IPS-18c (cell line): Measurements from ENCODE around the gene VPS37B.
"Not testable (repeated sequence)": the region's sequence is repeated elsewhere in the genome, so short reads cannot be mapped to it uniquely, and the experiment has no call there.

ENCODE experiments used
- H3K4me3 ChIP-seq: 2 replicates; pipeline ENCODE4 v1.7.0; 2013; ENCODE audit warnings: low read depth, mild to moderate bottlenecking, low read length, moderate library complexity; ENCODE audit not compliant: insufficient read depth
- H3K9me3 ChIP-seq: one replicate; pipeline ENCODE4 v1.6.1; 2013; ENCODE audit warnings: mild to moderate bottlenecking, low read length, moderate library complexity; ENCODE audit not compliant: control insufficient read depth, insufficient read depth

The VPS37B gene

DNA sequence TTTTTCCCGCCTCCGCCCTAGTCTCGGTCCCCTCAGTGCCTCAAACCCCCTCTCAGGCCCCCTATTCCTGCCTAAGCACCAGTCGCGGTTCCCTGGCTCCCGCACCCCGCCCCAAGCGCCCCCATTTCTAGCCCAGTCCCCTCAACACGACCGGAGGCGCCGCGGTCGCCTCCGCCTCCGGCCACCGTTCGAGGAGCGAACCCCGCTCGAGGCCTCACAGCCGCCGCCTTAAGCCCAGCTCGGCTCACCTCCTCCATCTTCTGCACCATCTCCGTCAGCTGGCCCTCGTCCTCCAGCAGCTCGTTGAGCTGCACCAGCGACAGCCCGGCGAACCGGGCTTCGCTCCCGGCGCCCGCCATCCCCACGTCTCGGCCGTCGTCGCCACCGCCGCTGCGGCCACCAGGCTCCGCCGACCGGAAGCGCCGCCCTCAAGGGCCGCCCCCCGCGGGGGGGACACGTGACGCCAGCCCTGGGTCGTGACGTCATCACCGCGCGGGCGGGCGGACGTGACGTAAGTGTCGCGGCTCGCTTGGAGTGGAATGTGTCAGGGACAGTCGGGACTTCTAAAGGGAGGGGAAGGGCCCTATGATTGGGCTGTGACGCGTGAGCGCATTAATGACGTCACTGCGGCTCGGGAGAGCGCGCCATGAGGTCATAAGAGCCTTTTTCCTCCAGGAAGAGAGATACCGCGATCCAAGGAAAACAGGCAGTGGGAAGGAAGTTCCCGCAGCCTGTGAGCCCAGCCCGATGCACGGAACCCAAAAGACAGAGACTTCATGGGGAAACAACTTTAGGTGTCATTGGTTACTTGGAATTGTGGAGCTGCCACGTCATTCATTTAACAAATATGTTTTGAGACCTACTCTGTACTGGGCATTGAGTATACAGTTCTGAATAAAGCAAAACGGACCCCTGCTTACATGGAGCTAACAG is at the start of gene VPS37B:
Gene VPS37B, minus strand, starts transcription at position 421 of the 933 bp plus-strand sequence. Its CDS starts 62 bp downstream, at position 359.
- Histone ChIP-seq H3K4me3 (peak within 1 kb of the TSS; percentile 94), H3K9me3 (peaks cover 3% of the 10 kb centered on the region)

GRCh38 chr12:122944605-122945592 is 49.0 kb upstream of the VPS37B start:
- Histone ChIP-seq H3K4me3 (no peak overlapping the region), H3K9me3 (no peaks in the 10 kb centered on the region)

DNA sequence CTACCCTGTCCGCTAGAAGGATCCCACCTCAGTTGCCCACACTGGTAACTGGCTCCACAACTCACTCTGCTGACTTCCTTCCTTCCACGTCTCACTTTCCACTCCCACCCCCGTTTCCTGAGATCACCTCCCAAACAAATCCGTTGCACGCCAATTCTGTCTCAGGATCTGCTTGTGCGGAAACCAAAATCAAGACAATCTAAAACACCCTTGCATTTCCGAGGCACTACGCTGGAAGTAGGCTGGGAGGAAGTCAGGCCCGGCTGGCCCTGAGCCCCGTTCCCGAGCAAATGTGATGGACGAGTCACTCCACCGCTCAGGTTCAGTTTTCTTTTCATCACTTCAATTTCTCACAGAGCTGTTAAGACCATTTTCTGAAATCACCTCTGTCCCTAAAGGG is 47.3 kb upstream of the VPS37B start:
- Histone ChIP-seq H3K4me3 (no peak overlapping the region), H3K9me3 (no peaks in the 10 kb centered on the region)

- no peak overlapping the region for H3K4me3 ChIP-seq
- H3K9me3 ChIP-seq, result no peaks in the 10 kb centered on the region
These were observed 46.7 kb upstream of the VPS37B start for GRCh38 chr12:122942637-122943036.

- H3K9me3 ChIP-seq, H3K4me3 ChIP-seq: not testable (repeated sequence)
These were observed 45.4 kb upstream of the VPS37B start for GRCh38 chr12:122941351-122941750.

DNA sequence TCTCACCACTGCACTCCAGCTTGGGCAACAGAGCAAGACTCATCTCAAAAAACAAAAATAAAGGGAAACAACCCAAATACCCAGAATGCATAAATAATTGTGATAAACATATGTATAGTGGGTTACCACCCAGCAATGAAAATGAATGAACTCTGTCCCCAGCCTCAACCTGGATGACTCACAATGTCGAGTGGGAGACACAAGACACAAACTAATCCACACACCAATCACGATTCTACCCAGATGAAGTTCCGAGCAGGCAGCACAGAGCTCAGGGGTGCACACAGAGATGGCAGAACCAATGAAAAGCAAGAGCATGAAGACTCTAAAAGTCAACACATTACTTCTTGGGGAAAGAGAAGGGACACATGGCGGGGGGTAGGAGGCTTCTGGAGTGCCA is 43.2 kb upstream of the VPS37B start:
- Histone ChIP-seq H3K4me3 (no peak overlapping the region), H3K9me3 (no peaks in the 10 kb centered on the region)

DNA sequence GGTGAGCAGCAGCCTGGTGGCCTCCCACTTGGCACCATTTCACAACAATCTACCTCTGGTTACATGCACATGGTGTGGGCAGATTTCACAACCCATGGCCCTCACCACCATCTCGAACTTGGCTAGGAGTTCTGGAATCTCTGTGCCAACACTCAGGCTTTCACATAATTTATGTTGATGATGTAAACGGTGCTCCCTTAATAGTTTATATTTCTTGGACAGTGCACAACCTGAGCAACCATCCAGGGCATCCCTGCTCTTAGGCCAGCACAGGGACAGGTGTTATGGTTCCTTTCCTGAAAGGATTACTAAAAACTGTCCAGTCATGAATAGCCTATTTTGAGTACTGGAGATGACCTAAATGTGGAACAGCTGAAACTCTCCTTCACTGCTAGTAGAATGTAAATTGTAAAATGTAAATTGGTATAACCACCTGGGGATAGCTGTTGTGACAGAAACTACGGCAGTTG is 41.7 kb upstream of the VPS37B start:
- Histone ChIP-seq H3K9me3 (no peaks in the 10 kb centered on the region), H3K4me3 (no peak overlapping the region)

DNA sequence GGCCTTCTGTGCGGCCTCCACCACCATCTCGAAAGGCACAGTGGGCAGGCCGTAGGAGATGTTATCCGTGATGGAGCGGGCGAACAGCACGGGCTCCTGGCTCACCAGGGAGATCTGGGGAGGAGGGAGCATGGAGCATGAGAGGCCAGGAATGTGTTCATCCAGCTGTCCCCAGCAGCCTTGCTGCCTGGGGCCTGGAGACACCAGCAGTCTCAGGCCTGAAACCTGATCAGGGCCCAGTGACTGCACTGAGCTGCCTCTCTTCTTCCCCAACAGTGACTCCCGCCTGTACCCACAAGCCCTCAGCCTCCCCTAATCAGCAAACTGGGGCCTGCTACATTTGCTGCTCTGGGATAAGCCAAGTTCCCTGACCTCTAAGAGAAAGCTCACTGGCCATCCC is 39.4 kb upstream of the VPS37B start:
- Histone ChIP-seq H3K9me3 (no peaks in the 10 kb centered on the region), H3K4me3 (no peak overlapping the region)

DNA sequence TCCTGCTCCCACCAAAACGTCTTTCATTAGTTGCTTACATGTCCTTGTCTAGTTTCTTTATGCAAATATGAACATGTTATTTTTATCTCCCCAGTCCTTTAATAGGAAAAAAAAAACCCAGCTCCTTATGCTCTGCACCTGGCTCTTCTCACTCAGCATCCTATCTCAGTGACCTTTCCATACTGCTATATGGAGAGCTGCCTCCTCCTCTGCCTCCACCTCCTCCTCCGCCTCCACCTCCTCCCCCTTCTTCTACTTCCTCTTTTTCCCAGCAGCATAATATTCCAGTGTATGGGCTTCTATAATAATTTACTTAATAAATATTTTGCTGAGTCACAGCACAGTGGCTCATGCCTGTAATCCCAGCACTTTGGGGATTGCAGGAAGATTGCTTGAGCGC is 38.8 kb upstream of the VPS37B start:
- H3K9me3 ChIP-seq, result no peaks in the 10 kb centered on the region
- H3K4me3 ChIP-seq, result no peak overlapping the region

DNA sequence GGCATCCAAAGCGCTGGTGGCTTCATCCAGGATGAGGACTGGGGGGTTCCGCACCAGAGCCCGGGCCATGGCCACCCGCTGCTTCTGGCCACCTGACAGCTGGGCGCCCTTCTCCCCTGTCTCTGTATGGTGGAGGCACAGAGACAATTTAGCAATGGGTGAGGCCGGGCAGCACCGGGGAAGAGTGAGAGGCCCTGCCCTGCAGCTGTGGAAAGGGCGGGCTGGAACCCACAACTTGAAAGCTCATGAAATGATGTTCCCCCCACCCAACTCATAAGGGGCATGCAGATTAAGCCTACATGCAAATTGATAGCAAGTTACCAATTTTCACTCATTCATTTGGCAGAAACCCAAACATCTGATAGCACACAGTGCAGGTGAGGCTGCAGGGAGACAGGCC is 36.3 kb upstream of the VPS37B start:
- H3K4me3 ChIP-seq, result no peak overlapping the region

DNA sequence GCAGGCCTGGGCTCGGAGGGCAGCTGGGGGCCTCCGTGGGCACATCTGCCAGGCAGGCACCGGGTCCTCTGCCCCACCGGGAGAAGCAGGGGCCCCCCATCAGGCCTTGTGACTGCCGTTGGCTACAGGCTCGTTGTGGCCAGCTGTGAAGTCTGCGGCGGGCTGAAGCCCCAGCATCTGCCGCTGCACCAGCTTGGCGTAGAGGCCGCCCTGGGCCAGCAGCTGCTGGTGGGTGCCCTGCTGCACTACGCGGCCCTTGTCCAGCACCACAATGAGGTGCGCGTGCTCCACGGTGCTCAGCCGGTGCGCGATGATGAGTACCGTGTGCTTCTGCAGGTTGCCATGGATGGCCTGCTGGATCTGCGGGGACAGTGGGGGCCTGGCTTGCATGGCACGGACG is 33.9 kb upstream of the VPS37B start:
- Histone ChIP-seq H3K9me3 (no peaks in the 10 kb centered on the region), H3K4me3 (no peak overlapping the region)

More for the DNA sequence above, 36.3 kb upstream of the VPS37B start:
- no peaks in the 10 kb centered on the region for H3K9me3 ChIP-seq

DNA sequence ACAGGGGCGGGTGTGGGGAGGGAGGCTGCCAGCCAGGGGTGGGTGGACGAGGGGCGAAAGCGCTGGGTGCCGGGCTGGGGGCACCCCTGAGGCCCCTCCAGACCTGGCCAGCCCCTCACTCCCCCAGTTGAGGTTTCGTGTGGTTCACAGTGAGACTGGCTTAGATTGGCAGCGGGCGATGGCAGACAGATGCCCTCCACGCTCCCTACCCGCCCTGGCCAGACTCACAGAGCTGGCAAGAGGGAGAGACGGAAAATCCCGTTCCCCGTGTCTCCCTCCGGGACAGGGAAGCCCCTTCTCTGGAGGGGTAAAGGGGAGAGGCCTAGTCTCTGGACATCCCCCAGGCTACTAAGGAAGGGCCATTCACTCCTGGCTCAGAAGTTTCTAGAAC is 33.2 kb upstream of the VPS37B start:
- H3K4me3 ChIP-seq, result no peak overlapping the region
- H3K9me3 ChIP-seq, result peaks cover under 1% of the 10 kb centered on the region

- Histone ChIP-seq H3K9me3 (peaks cover 2% of the 10 kb centered on the region), H3K4me3 (no peak overlapping the region)
These were observed 32.7 kb upstream of the VPS37B start for GRCh38 chr12:122928404-122929147.

GRCh38 chr12:122927756-122928403 is 32.0 kb upstream of the VPS37B start:
- peaks cover 2% of the 10 kb centered on the region for H3K9me3 ChIP-seq
- H3K4me3 ChIP-seq, result no peak overlapping the region

DNA sequence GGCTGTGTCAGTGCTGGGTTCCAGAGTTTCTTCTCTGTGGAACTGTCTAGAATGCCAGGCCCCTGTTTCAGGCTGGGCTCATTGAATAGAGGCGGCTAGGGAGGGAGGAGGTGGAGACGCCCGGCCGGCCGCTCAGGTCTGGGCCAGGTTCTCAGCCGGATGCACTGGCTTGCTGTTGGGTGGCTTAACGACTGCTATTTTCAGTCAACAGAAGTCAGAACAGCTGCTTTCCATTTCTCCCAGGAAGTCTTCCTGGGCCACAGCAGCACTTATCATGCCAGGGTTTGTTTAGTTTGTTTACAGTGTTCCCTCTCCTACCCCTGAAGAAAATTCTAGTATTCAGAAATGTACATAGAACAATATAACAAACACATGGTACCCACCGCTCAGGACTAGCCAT is 26.0 kb upstream of the VPS37B start:
- H3K4me3 ChIP-seq, result no peak overlapping the region
- peaks cover 2% of the 10 kb centered on the region for H3K9me3 ChIP-seq

DNA sequence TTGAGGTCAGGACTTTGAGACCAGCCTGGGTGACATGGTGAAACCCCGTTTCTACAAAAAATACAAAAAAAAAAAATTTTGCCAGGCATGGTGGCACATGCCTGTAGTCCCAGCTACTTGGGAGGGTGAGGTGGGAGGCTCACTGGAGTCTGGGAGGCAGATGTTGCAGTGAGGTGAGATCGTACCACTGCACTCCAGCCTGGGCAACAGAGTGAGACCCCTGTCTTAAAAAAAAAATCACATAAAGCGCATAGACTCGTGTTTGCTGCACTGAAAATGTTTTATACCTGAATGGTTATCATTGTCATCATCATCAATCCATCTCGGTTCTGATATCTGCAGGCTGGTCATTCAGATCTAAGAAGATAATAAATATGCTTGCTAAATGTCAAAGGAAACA is 24.8 kb upstream of the VPS37B start:
- H3K9me3 ChIP-seq, result peaks cover 2% of the 10 kb centered on the region
- no peak overlapping the region for H3K4me3 ChIP-seq

DNA sequence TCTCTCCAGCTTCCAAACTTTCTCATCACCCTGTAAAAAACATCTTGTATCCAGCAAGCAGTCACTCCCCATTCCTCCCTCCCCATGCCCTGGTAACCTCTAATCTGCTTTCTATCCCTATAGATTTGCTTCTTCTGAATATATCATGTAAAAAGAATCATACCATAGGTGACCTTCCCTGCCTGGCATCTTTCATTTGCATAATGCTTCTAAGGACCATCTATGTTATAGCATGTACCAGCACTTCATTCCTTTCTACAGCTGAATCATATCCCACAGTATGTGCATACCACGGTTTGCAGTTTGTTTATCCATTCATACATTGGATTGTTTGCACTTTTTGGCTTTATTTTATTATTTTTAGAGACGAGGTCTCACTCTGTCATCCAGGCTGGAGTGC is 22.9 kb upstream of the VPS37B start:
- no peak overlapping the region for H3K4me3 ChIP-seq
- no peaks in the 10 kb centered on the region for H3K9me3 ChIP-seq
